Metanephros (tissue), 1 donor: ENCODE measurements around the gene GTPBP3. TPM values are rescaled to one million over a fixed set of nuclear protein-coding genes. Genes with fewer than 3 reads are reported as not detected.

ENCODE experiments used
- total RNA-seq: library from RNA; depleted of rRNA; stranded (reverse); fragments of >200 nt; gene quantifications from one replicate; pipeline ENCODE4 v1.2.3, GENCODE V29; 2014

The GTPBP3 gene, protein sequence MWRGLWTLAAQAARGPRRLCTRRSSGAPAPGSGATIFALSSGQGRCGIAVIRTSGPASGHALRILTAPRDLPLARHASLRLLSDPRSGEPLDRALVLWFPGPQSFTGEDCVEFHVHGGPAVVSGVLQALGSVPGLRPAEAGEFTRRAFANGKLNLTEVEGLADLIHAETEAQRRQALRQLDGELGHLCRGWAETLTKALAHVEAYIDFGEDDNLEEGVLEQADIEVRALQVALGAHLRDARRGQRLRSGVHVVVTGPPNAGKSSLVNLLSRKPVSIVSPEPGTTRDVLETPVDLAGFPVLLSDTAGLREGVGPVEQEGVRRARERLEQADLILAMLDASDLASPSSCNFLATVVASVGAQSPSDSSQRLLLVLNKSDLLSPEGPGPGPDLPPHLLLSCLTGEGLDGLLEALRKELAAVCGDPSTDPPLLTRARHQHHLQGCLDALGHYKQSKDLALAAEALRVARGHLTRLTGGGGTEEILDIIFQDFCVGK
- total RNA-seq: 36.7 TPM

DNA sequence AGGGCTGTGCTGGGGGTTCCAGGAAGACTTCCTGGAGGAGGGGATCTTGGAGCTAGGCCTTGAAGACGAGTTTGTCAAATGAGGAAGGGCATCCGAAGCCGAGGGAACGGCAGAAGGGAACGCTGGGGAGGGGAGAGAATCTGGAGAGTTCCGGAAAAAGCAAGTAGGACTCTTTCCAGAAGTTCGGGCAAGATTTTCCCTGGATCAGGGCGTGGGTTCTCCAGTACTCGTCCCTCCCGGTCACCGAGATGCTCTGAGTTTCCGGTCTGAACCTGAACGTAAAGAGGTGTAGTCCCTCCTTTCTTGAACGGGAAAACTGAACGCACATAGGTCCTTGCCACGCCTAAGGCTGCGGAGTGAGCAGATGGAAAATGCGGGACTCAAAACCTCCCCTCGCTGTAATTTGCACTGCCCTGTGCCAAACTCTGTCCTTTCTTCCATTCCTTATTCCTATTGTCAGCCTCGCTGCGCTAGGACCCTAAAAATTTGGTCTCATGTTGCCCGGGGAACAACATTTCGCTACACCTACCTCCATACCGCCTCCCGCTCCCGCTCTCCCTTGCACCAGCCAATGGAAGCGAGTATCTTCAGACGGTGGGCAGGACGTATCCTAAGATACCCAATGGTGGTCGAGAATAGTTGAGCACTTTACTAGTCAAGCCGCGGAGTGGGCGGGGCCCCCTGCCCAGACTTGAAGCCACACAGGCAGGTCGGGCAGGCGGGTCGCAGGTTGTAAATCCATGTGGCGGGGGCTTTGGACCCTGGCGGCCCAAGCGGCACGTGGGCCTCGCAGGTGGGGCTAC, at the start of gene GTPBP3:
TSS of gene GTPBP3 (plus strand) at position 682 of the 803 bp plus-strand sequence. CDS start at position 741, 59 bp downstream.

DNA sequence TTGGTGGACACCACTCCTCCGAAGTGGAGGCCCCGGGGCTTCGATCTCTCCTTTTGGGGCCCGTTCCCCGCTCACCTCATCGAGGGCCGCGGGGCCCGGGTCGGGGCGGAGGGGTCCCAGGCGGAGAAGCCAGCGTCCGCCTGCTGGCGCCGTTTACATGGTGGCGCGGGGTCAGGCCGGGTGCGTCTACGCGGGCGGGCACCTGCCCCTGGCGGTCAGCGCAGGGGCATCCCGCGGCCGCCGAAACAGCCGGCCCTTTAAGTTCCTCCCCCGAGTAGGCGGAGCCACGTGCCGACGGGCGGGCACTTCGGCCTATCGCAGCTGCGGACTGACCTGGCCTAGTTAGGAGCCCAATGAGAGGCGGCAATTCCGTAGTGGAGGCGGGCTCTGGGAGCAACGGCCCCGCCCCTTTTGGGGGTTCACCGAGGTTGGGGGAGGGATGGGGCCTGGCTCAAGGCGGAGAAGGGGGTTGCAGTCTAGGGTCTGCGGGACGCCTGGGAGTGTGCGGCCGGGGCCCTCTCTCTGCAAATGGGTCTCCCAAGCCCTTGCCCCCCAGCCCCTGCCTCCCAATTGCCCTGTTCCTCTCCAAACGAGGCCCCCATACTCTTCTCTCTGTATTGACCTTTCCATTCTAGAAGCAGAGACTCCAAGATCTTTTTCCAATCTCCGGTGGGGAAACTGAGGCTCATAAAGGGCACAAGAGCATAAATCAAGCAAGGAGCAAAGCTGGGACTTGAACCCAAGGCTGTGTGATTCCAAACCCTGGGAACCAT, 34.0 kb upstream of the GTPBP3 start, which contains the start of gene ABHD8:
TSS of gene ABHD8 (minus strand) at position 259 of the 773 bp plus-strand sequence. CDS start 1,809 bp downstream, outside the sequence.

DNA sequence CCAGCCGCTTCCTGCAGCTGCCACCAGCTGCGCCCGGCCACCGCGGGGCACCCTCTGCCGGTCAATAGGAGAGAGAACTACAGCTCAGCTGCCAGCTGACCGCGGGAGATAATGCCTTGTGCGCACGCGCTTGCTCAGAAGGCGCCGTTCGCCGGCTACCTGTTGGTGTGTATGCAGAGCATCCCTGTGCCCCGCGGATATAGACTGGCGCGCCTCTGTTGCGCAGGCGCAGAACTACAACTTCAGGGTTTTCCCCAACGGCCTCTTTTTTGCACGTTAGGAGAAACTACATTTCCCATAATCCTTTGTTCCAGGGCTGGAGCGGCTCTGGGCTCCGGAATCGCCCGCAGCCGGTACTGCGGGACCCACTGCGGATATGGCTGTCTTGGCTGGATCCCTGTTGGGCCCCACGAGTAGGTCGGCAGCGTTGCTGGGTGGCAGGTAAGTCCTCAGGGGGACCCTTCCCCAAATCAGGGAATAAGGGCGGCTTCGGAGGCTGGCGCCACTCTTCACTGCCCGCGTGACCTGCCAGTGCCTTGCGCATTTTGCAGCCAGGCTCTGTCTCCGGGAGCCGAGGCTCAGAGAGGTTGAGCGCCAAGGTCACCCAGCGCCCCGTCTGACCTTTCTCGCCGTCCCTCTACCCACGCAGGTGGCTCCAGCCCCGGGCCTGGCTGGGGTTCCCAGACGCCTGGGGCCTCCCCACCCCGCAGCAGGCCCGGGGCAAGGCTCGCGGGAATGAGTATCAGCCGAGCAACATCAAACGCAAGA, 31.7 kb upstream of the GTPBP3 start, which contains the start of gene MRPL34:
TSS of gene MRPL34 (plus strand) at position 356 of the 768 bp plus-strand sequence. CDS start at position 377, 21 bp downstream.

DNA sequence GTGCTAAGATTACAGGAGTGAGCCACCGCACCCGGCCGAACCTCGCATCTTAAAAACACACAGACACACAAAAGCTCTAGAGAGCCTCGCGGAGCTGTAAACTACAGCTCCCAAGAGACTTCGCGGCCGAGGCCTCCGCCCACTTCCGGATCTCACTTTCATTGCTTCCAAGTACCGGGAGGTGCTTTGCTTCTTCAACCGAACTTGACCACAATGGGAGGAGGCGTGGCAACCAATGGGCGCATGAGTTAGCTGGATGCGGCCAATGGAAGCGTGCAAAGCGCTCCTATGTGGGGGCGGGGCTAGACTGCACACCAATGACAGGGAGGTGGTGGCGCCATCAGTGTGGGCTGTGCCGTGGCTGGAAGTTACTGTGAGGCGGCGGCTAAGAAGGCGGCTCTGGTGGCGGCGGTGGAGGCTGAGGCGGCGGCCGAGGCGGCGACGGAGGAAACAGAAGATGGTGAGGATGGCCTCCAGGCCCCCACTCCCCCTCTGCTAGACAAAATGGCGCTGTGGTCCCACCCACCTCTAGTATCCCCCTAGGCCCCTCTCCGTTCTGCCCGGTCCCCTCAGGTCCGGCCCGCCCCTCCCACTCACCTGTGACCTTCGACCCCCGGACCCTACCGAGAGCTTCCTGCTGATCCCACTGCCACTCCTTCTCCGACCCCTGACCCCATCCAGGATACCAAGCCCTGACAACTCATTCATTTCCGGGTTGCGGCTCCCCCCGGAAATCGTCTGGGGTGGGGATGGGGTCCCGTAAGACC, 28.0 kb upstream of the GTPBP3 start, which contains the start of gene DDA1:
TSS of gene DDA1 (plus strand) at position 366 of the 767 bp plus-strand sequence. CDS start at position 458, 92 bp downstream.

DNA sequence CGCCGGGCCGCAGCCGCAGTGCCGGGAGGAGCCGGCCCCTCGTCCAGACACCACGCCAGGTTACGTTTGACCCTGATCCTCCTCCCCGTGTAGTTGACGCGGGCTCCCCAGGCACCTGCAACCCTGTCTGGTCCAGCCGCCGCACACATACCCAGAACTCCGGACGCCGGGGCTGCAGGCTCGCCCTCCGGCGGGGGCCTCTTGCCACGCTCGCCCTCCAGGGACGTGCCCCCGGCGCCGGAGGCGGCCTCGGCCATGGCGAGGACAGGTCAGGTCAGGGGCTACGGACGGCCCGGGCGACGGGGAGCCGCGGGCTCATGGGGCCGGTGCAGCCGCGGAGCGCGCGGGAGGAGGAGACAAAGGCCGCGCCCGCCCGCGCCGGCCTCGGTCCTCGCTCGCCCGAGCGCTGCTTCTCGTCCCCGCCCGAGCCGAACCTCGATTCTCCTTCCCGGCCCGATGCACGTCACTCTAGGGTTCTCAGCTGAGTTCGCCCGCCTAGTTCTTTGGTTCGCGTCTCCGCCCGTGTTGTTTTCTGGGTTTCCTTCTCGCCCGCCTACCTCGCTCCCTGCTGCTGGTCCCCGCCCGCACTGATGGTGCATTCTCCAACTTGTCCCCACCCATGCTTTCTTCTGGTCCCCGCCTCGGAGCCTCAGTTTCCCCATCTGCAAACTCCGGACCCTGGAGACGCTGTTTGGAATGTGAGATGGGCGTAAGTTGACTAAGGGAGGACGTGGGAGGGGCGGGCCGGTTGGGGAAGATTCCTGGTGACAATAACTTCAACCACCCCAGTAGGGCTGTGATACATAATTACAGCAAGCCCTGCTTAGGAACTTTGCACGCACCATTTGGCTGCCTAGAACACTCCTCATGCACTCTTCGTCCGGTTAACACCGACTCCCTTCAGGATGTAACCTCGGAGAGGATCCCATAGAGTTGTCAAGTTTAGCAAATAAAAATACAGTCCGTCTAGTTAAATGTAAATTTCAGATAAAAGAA, 2.6 kb upstream of the GTPBP3 start, which contains the start of gene ANO8:
TSS of gene ANO8 (minus strand) at position 442 of the 996 bp plus-strand sequence. CDS start at position 257, 185 bp downstream.

DNA sequence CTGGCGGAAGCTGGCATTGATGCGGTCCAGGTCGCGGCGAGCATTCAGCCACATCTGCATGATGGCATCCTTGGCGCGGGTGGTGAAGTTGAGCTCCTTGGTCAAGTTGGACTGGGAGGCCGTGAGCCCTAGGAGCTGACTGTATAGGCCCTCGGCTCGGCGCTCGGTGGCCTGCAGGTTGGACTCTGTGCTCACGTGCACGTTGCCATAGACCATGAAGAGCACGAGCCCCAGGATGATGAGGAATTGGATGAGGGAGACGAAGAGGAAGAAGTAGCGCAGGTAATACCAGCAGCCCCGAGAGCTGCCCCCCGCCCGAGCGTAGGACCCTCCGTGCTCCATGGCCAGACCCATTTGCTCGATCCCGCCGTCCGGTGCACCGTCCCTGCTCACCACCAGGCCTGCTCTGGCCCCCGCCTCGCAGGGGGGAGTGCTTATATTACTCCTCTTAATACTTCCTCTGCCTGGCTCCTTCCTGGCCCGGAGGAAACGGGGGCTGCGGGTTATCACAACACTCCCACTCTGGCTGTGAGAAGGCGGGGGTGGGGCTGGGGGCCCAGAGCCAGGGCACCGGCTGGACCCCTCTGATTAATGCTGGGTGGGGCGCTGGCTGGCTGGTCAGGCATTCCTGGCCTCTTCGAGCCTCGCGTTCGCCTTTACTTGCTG, 39.7 kb downstream of the GTPBP3 start, which contains the start of gene PLVAP:
TSS of gene PLVAP (minus strand) at position 408 of the 666 bp plus-strand sequence. CDS start at position 354, 54 bp downstream.

Other genes starting within 250 kb of the GTPBP3 start
- 18.3 TPM for gene USE1, start 122.2 kb upstream of the GTPBP3 start, total RNA-seq
- 11.0 TPM for gene OCEL1, start 111.3 kb upstream of the GTPBP3 start, total RNA-seq
- gene NR2F6, start 91.6 kb upstream of the GTPBP3 start, total RNA-seq: 53.7 TPM
- gene USHBP1, start 72.8 kb upstream of the GTPBP3 start, total RNA-seq: 9.8 TPM
- gene BABAM1, start 70.1 kb upstream of the GTPBP3 start, total RNA-seq: 60.1 TPM
- gene ANKLE1, start 55.7 kb upstream of the GTPBP3 start, total RNA-seq: 2.6 TPM
- gene ABHD8, start 34.1 kb upstream of the GTPBP3 start, total RNA-seq: 18.3 TPM
- 42.7 TPM for gene MRPL34, start 31.7 kb upstream of the GTPBP3 start, total RNA-seq
- gene DDA1, start 28.0 kb upstream of the GTPBP3 start, total RNA-seq: 19.2 TPM
- gene ANO8, start 2.7 kb upstream of the GTPBP3 start, total RNA-seq: 12.3 TPM
- 157 TPM for gene PLVAP, start 39.8 kb downstream of the GTPBP3 start, total RNA-seq
- gene CCDC194, start 56.6 kb downstream of the GTPBP3 start, total RNA-seq: 0.41 TPM
- gene BST2, start 68.1 kb downstream of the GTPBP3 start, total RNA-seq: 64.1 TPM
- gene MVB12A, start 82.5 kb downstream of the GTPBP3 start, total RNA-seq: 69.9 TPM
- gene TMEM221, start 111.1 kb downstream of the GTPBP3 start, total RNA-seq: 1.5 TPM
- not detected for gene NXNL1, start 123.4 kb downstream of the GTPBP3 start, total RNA-seq
- gene SLC27A1, start 133.0 kb downstream of the GTPBP3 start, total RNA-seq: 32.3 TPM
- gene PGLS, start 174.1 kb downstream of the GTPBP3 start, total RNA-seq: 63.8 TPM
- 49.6 TPM for gene COLGALT1, start 218.1 kb downstream of the GTPBP3 start, total RNA-seq